ENCODE measurements around the gene UQCC5.
"Not testable (repeated sequence)": the region's sequence is repeated elsewhere in the genome, so short reads cannot be mapped to it uniquely, and the experiment has no call there.

UQCC5 gene

DNA sequence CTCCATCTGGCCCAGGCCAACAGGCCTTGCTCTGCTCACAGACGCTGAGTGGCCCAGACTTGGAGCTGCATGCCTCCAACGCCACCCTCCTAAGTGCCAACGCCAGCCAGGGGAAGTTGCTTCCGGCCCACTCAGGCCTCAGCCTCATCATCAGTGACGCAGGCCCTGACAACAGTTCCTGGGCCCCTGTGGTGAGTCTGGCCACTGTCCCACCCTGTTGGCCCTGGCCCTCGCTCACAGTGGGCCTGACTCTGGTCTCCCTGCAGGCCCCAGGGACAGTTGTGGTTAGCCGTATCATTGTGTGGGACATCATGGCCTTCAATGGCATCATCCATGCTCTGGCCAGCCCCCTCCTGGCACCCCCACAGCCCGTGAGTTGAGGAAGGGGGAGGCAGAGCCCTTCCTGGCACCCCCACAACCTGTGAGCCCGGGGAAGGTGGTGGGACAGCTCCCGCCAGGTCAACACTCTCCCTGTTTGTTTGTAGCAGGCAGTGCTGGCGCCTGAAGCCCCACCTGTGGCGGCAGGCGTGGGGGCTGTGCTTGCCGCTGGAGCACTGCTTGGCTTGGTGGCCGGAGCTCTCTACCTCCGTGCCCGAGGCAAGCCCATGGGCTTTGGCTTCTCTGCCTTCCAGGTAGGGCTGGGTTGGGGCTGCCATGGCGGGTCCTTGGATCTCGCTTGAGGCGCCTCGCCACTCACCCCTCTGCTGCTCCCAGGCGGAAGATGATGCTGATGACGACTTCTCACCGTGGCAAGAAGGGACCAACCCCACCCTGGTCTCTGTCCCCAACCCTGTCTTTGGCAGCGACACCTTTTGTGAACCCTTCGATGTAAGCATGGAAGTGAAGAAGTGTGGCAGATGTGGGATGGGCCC is 12.8 kb upstream of the UQCC5 start:
- DNase-seq (ENCODE audit: low read depth), result no peak

DNA sequence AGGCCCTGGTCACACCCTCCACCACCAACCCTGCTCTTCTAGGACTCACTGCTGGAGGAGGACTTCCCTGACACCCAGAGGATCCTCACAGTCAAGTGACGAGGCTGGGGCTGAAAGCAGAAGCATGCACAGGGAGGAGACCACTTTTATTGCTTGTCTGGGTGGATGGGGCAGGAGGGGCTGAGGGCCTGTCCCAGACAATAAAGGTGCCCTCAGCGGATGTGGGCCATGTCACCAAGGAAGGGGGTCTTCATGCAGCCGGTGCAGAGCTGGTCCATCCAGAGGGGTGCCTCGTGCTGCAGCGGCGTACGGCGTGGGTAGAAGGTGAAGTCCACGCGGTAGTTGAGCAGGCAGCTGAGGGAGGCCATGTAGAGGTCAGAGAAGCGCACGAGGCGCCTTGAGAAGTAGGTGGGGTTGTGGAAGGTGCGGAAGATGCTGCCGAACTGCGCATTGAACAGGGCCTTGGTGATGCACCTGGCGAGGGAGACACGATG is 12.1 kb upstream of the UQCC5 start:
- DNase-seq (ENCODE audit: low read depth), result no peak

DNA sequence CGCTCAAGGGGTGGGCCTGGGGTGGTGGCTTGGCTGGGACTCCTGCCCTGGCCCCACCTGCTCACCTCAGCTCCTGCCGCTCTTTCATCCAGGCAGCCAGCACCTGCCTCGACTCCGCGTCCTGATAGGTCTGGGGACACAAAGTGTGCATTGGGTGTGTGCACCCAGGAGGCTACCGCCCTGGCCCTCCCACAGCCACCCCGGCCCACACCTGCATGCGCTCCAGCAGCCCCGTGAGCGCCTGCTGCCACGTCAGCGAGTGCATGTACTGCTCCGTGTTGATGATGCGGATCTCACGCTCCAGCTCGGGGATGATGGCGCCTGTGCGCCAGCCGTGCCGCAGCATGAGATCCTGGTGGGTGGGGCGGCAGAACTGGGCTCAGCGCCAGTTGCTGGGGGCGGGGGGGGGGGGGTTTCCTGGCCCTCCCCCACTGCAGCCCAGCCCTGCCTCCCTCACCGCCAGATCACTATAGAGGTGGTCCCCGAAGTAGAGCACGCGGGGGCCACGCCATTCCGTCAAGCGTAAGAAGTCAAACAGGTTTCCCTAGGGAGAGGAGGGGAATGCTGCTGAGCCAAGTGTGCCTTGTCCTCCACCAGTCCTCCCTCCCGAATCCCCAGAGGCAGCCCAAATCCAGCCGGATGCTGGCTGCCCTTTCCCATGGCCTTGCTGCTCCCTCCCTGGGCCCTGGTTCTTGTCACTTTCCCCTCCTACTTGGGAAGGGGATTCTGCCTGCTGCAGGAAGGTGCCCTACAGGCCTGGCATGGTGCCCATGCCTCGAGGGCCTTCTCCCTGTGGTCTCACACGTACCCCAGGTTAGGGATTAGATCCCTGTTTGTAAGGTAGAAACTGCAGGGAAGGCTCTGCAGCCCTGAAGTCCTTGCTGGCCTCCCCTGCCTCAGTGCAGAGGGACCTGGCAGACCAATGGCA is 11.4 kb upstream of the UQCC5 start:
- no peak for DNase-seq (ENCODE audit: low read depth)

DNA sequence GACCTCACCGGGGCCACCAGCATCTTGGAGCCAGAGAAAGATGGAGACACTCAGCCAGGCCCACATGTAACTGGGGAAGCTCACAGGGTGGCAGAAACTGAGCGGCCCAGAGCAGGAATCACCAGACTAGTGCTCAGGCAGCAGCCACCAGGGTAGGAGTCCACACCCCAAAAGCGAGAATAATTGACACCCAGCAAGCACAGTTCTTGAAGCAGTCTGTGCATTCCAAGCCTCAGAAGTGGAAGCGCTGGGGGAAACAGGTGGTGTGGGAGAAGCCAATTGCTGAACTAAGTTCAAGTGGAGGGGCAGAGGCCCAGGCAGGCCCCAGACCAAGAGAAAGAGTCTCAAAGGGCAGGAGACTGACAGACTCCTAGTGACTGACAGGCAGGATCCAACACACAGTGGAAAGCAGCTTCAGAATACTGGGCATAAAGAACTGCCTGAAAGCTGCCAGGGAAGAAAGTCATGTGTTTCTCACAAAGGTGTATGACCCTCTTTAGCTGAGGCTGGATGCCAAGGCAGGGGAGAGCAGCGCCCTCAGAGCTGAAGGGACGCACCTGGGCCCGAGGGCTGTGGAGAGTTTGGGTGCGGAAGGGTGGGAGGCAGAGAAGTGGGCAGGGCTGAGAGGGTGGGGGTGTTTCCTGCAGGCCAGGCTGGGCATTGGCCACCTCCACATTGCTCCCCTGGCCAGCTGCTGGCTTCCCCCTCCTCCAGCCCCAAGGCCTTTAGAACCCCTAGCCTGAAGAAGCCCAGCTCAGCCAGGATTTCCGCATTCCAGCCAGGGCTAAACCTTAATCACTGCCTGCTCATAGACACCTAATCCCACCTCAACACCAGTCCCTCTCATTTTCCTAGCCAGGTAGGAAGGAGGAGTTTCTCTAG is 10.5 kb upstream of the UQCC5 start:
- DNase-seq (ENCODE audit: low read depth), result no peak

DNA sequence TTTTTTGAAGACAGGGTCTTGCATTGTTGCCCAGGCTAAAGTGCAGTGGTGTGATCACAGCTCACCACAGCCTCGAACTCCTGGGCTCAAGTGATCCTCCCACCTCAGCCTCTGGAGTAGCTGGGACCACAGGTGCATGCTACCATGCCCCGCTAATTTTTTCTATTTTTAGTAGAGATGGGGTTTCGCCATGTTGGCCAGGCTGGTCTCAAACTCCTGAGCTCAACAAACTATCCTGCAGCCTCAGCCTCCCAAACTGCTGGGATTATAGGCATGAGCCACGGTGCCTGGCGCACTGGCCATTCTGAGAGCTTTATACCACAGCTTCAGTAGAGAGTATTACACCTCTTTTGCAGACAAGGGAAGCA is 9.8 kb upstream of the UQCC5 start:
- DNase-seq (ENCODE audit: low read depth), result not testable (repeated sequence)

DNA sequence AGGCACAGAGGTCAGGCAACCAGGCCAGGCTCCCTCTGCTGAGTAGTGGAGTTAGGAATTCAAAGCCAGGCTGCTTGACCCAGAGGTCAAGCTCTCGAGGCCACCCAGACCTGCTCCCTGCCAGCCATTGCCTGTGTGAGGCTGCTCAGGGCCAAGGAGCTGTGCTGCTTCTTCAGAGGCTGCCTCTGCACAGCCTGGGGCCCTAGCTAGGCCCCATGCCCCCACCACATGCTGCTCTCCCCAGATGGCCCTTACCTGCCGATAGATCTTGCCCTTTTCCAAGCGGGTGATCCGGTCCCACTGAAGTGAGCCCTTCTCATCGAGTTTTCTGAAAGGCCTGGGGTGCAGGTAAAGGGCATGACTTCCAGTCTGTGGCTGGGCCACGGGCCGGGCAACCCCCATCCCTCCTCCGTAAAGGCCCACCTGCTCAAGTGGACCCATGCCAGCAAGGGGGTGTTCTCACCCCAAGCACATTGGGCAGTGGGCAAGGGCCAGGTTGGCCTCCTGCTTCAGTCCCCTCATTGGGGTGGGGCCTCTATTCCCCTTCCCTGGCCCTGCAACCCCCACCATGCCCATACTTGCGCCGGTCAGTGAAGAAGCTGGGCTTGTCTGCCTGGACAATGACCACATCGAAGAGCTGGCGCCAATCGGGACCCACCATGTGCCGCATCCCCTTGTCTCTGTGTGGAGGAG is 9.2 kb upstream of the UQCC5 start:
- DNase-seq (ENCODE audit: low read depth), result no peak

DNA sequence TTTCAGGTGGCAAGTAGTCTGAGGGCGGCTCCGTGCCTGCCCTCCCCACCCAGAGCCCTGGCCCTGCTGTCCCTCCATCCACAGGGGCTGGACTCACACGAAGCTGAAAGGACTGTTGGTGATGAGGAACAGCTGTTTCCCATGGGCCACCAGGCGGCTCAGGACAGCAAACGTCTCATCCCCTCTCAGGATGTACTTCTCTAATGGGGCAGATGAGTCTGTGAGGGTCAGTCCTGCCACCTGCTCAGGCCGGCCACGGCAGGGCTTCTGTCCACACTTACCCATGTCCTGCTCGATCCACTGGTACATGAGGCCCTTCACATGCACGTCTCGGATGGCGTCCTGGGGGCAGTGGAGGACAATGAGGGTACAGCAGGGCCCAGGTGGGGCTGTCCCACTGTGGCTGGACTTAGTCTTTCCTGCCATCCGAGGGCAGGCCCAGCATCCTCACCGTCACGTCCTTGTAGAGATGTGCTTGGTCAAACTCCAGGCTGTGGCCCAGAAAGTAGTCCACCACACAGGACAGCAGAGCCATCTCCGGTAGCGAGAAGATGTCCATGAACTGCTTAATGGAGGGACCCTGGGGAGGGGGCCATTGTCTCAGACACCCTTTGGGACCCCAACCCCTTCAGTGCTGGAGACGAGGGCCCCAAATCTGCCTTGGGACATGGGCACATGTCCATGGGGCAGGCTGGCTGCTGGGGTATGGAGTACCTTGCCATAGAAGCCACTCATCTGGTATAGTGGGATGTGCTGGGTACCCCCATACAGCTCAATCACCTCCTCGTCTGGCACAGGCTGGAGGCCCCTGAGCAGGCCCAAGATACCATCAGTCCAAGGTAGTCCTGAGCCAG is 8.4 kb upstream of the UQCC5 start:
- DNase-seq (ENCODE audit: low read depth), result no peak

DNA sequence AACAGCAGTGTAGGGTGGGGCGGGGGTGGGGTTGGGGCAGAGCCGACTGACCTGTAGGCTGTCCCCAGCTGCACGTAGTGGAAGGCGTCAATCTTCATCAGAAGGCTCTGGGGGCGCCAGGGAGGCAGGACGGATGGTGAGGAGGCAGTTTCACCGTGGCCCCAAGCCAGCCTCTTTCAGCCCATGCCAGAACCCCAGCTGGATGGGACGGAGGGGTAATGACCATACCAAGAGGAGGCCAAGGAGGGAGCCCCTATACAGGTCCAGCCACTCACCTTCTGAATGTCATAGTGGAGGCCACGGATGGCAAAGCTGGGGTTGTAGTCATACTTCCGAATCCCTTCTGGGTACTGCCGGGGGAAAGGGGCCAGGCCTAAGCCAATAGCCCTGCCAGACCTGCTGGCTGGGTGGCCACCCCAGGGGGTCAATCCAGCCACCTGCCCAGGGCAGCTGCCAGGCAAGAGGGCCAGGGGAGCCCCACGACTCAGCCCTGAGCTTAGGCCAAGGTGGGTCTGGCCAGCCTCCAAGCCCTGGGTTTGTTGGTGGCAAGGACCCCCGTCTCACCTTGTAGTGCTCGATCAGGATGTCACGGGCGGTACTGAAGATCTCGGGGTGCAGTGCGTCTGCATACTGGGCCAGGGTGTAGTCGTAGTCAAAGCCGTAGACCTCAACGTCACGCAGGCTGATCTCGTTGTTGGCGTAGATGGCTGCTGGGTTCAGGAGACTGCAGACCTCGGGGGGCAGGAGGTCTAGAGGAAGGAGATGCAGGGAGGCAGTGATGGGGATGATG is 7.6 kb upstream of the UQCC5 start:
- no peak for DNase-seq (ENCODE audit: low read depth)

DNA sequence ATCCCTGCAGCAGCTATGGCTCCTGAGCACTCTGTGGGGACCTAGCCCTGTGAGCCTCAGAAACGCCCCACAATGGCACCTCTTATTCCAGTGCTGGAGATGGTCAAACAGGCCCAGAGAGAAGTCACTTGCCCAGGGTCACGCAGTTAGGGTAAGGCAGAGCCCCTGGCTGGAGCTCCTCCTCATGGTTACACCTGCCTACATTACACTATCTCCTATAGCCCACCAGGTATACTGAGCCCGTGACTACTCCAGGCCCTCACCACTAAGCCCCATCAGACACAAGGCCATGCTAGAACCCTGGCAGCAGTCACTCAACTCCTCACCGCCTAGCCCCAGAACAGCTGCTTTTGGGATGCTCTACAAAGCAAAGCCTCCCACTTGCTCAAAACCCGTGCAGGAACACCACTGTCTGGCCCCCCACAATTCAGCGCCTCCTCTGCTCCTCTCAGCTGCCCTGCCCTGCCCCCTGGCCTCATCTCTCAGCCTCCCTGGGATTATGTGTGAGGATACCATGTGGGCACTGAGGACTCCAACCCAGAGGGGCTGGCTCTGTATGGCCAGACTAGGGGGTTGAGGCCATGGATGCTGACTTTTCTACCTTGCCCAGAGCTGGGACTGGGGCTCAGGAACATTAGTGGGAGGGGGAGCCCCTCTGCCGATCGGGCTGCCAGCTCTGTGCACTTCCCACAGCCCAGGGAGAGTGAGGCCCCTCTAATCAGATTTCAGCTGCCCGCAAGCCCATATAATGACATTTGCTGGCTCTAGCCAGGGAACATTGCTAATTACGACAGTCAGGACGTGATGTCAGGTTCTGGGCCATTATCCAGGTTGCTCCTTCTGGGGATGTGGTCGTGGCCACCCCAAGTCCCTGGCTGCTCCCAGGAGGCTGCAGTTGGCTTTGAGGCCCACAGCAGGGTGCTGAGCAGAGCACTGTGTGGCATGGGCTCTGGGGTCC is 6.8 kb upstream of the UQCC5 start:
- no peak for DNase-seq (ENCODE audit: low read depth)

DNA sequence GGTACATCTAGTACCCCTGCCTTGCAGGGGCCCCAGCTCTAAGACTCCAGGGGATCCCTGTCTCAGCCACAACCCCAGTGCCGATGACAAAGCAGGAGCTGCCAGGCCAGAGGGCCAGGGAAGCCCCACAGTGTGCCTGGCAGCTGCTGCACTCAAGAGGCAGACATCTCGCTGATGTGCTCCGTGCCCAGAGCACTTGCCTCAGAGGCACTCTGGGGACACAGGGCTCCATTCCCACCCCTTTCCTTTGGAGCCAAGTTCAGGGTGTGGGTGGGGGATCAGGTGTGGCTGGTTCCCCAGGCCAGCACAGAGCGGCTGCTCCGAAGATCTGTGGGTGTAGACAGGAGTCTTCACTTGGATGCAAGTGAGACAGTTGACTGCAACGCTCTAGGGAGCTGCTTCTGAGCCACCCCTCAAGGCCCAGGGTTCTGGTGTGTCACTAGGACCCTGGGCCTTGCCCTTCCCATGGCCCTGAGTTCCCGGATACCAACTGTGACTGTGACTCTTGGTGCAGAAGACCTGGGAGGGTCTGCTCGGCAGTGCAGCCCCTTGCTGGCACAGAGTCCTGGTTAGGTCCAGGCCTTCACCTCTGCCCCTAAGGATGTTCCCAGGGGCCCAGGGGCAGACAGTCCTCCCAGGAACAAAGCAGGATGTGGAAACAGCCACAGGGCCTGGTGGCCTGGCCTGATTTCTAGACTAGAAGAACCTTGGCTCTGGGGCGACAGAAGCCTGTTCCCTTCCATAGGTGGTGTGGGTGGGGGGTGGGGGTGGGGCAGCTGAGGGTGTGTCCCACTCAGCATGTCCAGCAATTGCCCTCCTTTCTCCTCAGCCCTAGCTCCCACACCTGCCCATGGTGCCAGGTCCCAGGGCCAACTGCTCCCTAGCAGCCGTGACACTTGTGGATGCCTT is 5.2 kb upstream of the UQCC5 start:
- DNase-seq (ENCODE audit: low read depth), result no peak

DNA sequence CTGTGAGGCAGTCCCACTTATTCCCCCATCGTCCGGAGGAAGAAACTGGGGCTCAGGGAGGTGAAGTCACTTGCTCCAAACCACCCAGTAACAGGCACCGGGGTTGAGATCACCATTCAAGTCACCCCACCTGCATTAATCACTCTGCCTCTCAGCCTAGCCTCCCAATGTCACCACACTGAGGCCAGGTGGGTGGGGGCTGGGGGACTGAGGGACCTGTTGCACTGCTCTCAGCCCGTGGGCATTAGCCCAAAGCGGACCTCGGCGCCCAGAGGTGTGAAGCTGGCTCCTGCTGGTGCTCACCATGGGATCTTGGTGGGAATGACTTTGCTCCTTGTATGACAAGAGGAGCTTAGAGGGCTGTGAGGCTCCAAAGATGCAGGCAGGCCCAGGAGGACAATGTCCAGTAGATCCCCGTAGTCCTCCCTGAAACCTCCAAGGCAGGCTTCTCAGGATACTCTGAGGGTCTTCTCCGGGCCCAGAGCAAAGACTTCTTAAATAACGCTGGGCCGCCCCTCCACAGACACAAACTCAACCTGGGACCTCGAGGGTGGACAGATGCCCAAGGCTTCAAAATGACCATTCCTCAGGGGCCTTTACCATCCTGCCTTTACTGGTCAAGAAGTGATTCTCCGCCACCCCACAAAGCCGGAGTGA is 4.4 kb upstream of the UQCC5 start:
- DNase-seq (ENCODE audit: low read depth), result no peak

DNA sequence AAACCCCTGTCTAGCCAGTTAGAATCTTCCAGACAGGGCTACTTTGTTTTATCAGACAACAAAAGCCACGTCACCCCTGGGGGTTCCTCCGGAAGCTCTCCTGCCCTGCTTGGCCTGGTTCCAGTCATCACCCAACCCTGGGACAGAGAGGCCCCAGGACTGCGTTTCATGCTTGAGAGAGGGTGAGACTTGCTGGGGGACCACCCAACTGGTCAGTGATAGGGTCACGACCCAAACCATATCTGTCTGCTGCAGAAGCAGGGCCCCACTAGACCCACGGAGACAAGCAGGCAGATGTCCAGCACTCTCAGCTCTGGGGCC is 3.9 kb upstream of the UQCC5 start:
- peak; percentile 18 for DNase-seq (ENCODE audit: low read depth)

DNA sequence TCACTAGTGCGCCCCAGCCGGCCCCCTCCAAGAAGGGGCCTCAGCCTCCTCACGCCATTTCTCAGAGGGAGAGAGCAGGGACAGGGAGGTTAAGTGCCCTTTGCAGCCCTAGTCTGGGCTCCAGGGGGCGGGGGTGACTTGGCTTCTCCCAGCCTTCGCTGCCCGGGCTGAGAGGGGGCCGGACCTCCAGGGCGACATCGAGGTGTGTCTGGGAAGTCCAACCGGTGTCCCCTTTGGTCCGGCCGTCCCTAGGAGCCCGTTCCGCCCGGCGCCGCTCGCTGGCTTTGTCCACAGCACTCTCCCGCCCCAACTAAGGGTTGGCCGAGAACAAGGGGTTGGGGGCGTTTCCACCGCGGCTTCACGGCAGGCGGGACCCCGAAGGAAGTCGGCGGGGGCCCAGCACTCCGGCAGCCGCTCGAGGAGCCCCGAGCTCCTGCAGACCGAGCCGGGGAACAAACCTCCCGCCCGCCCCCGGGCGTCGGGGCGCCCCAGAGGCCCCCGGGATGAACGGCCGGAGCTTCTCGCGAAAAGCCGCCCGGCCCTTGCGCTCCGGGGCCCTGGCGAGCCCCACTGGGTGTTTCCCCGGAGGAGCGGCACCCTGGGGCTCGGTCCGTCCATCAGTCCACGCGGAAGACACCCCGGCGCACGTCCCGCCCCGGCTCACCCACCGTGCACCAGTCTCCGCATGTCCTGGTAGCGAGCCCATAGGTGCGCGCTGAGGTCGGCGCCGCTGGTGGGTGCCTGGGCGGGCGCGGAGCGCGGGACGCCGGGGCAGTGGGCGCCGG is 3.4 kb upstream of the UQCC5 start:
- peak; percentile 15 for DNase-seq (ENCODE audit: low read depth)

DNA sequence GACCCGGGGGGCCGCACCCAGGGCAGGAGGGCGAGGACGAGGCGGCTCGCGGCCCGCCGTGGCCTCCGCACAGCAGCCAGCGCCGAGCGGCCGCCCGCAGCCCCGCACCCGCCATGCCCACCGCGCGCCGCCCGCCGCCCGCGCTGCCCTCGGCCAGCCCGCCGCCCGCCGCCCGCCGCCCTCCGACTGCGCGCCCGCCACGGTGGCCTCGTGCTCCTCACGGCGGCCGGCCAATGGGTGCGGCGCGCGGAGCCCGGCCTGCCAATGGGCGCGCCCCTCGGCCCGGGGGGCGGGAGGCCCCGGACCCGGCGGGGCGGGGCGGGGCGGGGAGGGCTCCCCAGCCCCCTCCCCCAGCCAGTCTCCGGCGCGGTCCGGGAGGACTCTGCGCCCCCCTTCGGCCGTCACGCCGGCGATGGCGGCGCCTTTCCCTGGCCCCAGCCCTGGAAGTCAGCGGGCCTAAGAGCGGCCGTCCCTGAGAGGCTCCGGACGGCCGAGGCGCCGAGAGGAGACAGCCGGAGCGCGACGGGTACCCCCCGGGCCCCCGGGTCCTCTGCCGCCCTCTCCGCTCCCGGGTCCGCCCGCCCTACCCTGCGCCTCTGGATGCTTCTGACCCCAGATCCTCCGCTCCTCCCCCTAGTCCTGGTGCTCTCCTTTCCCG is 2.7 kb upstream of the UQCC5 start, which contains the start of gene NT5DC2:
Gene NT5DC2 (minus strand): TSS at position 235 of the 658 bp plus-strand sequence. CDS start 120 bp downstream, at position 115.
- peak; percentile 61 for DNase-seq (ENCODE audit: low read depth)
